Tongue (tissue), 2 donors: Measurements from ENCODE around the gene ANKRD34A. TPM values are rescaled to one million over a fixed set of nuclear protein-coding genes. Genes with fewer than 3 reads are reported as not detected.

Experiments
- DNase-seq: peaks from one replicate; pipeline ENCODE4 v3.0.0-alpha.2; 2015
- total RNA-seq: library from RNA; depleted of rRNA; stranded (reverse); fragments of >200 nt; gene quantifications from one replicate; pipeline ENCODE4 v1.2.3, GENCODE V29; 2014

ANKRD34A gene
- total RNA-seq, 1 donor from 2014 or later = 0.51 TPM

- no peak for DNase-seq
Observed at GRCh38 chr1:145990249-145990855, 26.0 kb upstream of the ANKRD34A start.

DNA sequence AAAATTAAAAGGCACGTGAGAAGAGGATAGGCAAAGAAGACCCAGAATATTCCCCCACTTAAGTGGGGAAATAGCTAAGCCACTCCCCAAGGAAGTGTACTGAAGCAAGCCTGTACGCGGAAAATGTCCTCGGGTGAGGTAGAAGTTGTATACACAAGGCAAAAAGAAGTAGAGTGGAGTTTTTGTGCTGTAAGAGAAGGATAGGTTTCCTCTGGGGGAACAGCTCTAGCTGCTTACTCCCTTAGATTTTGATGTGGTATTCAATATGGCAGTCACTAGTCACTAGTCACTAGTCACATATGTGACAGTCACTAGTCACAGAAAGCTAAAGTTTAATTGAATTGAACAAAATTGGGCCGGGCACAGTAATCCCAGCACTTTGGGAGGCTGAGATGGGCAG is 24.4 kb upstream of the ANKRD34A start:
- no peak for DNase-seq

GRCh38 chr1:145987926-145988325 is 23.6 kb upstream of the ANKRD34A start:
- DNase-seq = no peak

GRCh38 chr1:145986551-145986950 is 22.2 kb upstream of the ANKRD34A start:
- DNase-seq = no peak

GRCh38 chr1:145985502-145986439 is 21.4 kb upstream of the ANKRD34A start:
- DNase-seq = peak; percentile 91

- DNase-seq = no peak
Observed at GRCh38 chr1:145985129-145985501, 20.7 kb upstream of the ANKRD34A start.

GRCh38 chr1:145983960-145984830 is 19.8 kb upstream of the ANKRD34A start:
- DNase-seq = no peak

GRCh38 chr1:145983206-145983675 is 18.9 kb upstream of the ANKRD34A start:
- DNase-seq = peak; percentile 89

GRCh38 chr1:145982010-145982723 is 17.8 kb upstream of the ANKRD34A start:
- DNase-seq = no peak

DNA sequence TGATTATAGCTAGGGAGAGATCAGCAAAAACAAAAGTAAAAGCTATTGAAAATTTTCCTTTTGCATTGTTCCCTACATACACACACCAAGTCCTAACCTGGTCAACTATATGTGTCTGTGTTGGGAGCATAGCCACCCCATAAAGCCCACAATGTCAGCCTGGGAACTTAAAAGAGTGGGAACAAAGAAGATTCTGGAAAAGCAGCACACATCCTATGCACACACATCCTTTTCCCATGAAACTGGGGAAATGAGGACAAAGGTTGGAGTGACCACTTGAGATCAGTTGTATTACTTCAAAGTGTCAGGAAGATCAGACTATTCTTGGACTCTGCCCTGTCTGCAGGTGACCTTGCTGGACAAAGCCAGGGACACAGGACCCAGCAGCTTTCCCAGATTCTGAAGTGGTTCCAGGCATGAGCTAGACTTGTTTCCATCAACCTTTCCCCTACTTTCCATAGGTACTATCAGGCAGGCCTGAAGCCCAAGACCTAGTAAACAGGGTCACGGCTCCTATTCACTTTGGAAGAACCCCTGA is 16.2 kb upstream of the ANKRD34A start:
- no peak for DNase-seq

DNA sequence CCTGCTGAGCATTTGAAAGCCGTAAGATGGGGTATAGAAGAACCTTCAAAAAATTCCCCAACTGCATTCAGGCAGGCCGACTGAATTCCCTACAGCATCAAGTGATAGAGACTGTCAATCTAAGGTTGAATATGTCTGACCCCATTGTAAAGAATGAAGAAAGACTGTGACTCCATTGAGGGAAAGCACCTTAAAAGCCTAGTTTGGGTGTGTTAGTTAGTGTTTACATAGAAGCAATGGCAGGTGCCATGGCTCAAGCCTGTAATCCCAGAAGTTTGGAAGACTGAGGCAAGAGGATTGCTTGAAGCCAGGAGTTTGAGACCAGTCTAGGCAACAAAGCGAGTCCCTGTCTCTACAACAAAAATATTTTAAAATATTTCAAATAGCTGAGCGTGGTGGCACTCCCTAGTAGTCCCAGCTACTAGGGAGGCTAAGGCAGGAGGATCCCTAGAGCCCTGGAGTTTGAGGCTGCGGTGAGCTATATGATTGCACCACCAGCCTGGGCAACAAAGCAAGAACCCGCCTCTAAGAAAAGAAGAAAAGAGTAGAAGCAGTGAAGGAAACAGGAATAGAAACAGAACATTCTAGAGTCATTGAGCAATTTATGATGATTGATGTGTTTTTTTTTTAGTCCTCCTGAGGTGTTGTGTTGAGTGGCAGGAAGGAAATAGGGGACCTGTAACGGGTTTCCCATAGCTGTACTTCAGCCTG is 15.5 kb upstream of the ANKRD34A start:
- DNase-seq = no peak

DNA sequence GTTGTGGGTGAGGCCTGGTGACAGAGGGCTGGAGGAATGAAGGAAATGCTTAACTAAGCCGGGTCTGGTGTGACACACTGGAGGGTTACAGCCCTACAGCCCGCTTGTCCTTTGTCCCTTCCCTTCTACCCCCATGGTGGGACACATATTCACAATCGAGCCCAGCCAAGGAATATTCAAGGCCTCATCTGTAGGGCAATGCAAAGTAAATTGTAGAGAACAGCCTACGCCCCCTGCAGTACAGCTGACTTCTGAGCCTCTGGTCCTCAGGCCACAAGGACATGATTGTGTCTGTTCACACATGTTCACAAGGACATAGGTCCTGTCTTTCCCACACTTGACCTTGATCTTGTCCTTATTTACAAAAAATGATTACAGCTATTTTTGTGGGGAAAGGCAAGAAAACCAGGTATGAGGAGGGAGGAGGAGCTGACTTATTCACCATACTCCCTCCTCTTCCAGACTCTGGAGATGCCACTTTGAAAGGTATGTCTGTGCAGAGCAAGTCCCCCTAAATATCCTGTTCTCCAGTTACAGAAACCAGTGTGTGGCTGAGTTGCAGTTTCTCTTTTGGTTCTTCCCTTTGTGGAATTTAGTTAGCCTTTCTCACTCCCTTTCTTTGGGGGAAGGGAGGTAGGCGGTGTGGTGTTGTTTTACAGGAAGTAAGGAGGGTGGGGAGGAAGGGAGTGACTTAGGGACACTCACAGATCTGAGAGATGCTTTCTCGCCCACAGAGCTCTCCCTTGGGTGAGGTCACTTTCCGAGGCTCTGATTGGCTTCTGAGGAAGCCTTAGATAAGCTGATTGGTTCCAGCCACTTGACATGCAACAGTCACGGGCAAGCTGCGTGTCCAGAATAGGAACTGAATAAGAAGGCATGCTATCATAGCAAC is 14.7 kb upstream of the ANKRD34A start:
- peak; percentile 99 for DNase-seq

DNA sequence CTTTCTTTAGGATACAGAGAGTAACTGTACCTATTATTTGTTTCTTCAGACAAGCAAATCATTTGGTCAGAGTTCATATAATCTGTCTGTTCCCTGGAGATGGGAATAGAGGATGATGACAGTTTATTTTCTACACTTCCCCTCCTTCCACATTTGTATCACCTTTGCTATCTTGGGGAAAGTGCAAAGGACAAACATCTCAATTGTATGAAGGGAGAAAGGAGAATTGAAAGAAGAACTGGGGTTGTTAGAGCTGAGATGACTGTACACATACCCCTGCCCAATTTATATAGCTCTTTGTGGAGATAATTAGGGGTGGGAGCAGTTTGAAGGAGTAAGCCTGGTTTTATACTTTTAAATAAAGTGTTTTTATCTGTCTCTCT is 14.1 kb upstream of the ANKRD34A start:
- no peak for DNase-seq

GRCh38 chr1:145977486-145978470 is 13.4 kb upstream of the ANKRD34A start:
- DNase-seq = peak; percentile 94

- DNase-seq = no peak
Observed at GRCh38 chr1:145977016-145977415, 12.6 kb upstream of the ANKRD34A start.

GRCh38 chr1:145975216-145975615 is 10.8 kb upstream of the ANKRD34A start:
- DNase-seq = peak; percentile 50

- DNase-seq = no peak
Observed at GRCh38 chr1:145974721-145975120, 10.3 kb upstream of the ANKRD34A start.

GRCh38 chr1:145972580-145972979 is 8.2 kb upstream of the ANKRD34A start:
- no peak for DNase-seq

- DNase-seq = no peak
Observed at GRCh38 chr1:145967288-145967687, 2.9 kb upstream of the ANKRD34A start.
